HL-60 (cell line): Measurements from ENCODE around the gene CEP135.

ENCODE experiments used
- DNase-seq, 2 experiments: peaks; one replicate each; pipeline ENCODE4 v3.0.0-alpha.2; 2010 to 2020; ENCODE audit warnings: low read depth in 1 of 2, low spot score in 1 of 2
- H3K27ac ChIP-seq: fragments of 250-450 bp; sonication (Bioruptor Pico); replicated peaks from 2 replicates; pipeline ENCODE4 v1.5.1; 2020; ENCODE audit warnings: mild to moderate bottlenecking, moderate library complexity
- H3K27me3 ChIP-seq: fragments of 250-450 bp; sonication (Bioruptor Pico); 2 replicates; pipeline ENCODE4 v1.5.1; 2021; ENCODE audit warnings: mild to moderate bottlenecking, moderate library complexity; ENCODE audit not compliant: insufficient read depth, poor library complexity, severe bottlenecking
- H3K4me3 ChIP-seq: replicated peaks from 2 replicates; pipeline ENCODE4 v1.5.1; 2011; ENCODE audit warnings: mild to moderate bottlenecking, control low read depth, low read length; ENCODE audit not compliant: insufficient read depth
- CTCF ChIP-seq: IDR thresholded peaks from one replicate; pipeline ENCODE4 v1.5.1; 2011; ENCODE audit warnings: low read length, control low read depth, inconsistent platforms; ENCODE audit not compliant: insufficient read depth
- GABPA ChIP-seq: IDR thresholded peaks from 2 replicates; pipeline ENCODE4 v1.6.1; 2012; ENCODE audit warnings: low read depth
- POLR2AphosphoS5 ChIP-seq: IDR thresholded peaks from 2 replicates; pipeline ENCODE4 v1.6.1; 2012; ENCODE audit warnings: low read depth
- REST ChIP-seq: IDR thresholded peaks from 2 replicates; pipeline ENCODE4 v1.6.1; 2012; ENCODE audit warnings: low read depth; ENCODE audit not compliant: insufficient replicate concordance
- SPI1 ChIP-seq: IDR thresholded peaks from 2 replicates; pipeline ENCODE4 v1.6.1; 2012; ENCODE audit warnings: low read depth, mild to moderate bottlenecking, borderline replicate concordance

CEP135 gene

GRCh38 chr4:55993994-55994663 lies 45.4 kb downstream of the CEP135 start:
- TF ChIP-seq CTCF = no peak
- no peak for TF ChIP-seq POLR2AphosphoS5
- no peak for TF ChIP-seq SPI1
- no peak for TF ChIP-seq GABPA
- no peak for TF ChIP-seq REST
- DNase-seq = no peak
- H3K4me3 ChIP-seq = no peak overlapping the region
- no peaks in the 10 kb centered on the region for H3K27me3 ChIP-seq
- no peak overlapping the region for H3K27ac ChIP-seq

DNA sequence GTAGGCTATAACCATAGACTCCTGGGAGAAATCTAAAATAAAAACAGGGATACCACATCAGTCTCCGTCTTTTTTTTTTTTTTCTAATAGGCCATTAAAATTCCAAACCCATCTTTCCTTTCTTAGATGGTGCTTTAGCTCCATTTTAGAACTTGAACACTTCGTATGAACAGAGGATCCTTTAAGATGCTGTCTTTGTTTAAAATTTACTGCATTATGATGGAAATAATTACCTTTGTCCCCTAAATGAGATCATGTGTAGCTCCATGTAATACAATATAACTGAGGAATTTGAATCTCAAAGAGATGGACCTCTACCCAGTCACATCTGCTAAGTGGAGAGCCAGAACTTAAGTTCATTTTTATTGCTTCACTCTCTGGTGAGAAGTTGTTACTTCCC lies 47.9 kb downstream of the CEP135 start:
- TF ChIP-seq SPI1 (no peak), POLR2AphosphoS5 (no peak), GABPA (no peak)
- no peak for DNase-seq
- H3K27me3 ChIP-seq = no peaks in the 10 kb centered on the region
- H3K27ac ChIP-seq = no peak overlapping the region
- H3K4me3 ChIP-seq = no peak overlapping the region

GRCh38 chr4:56003606-56004005 lies 54.9 kb downstream of the CEP135 start:
- DNase-seq = no peak
- no peak for TF ChIP-seq SPI1
- TF ChIP-seq GABPA = no peak
- no peak for TF ChIP-seq POLR2AphosphoS5
- no peaks in the 10 kb centered on the region for H3K27me3 ChIP-seq
- H3K4me3 ChIP-seq = no peak overlapping the region
- no peak overlapping the region for H3K27ac ChIP-seq

GRCh38 chr4:56004235-56004634 lies 55.5 kb downstream of the CEP135 start:
- no peak for DNase-seq
- Histone ChIP-seq H3K27me3 (no peaks in the 10 kb centered on the region), H3K27ac (no peak overlapping the region), H3K4me3 (no peak overlapping the region)
- TF ChIP-seq REST (no peak), SPI1 (no peak), POLR2AphosphoS5 (no peak), GABPA (no peak), CTCF (no peak)

DNA sequence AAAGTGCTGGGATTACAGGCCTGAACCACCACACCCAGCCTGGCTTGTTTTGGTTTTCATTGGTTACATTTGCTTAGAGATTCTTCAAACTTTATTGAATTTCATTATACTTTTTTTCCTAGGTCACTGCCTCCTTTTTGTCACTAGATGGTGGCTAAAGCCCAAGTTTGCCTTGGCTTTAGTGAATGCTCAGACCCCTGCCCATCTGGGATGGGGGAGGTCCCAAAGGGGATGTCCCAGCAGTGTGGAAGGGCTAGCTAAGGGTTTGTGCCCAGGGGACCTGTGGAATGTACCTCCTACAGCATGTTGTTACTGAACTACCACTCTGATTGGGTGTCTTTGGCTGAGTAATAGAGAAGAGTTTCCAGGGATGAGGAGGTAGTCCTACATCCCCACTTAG lies 58.4 kb downstream of the CEP135 start:
- Histone ChIP-seq H3K27ac (no peak overlapping the region), H3K27me3 (no peaks in the 10 kb centered on the region), H3K4me3 (no peak overlapping the region)
- TF ChIP-seq REST (no peak), CTCF (no peak), POLR2AphosphoS5 (no peak), GABPA (no peak), SPI1 (no peak)
- no peak for DNase-seq
